K562 (cell line): ENCODE measurements around the gene MIDN. TPM values are rescaled to one million over a fixed set of nuclear protein-coding genes. Genes with fewer than 3 reads are reported as not detected.

Experiments
- MXD1 ChIP-seq: fragments of 250-450 bp; sonication (Bioruptor Pico); IDR thresholded peaks from 2 replicates; pipeline ENCODE4 v1.8.0; 2021; ENCODE audit warnings: borderline replicate concordance, mild to moderate bottlenecking, moderate library complexity; ENCODE audit not compliant: poor library complexity, severe bottlenecking
- PBX2 ChIP-seq, 2 experiments: IDR thresholded peaks in 1 of 2; conservative IDR thresholded peaks in 1 of 2; 2 replicates each; pipeline ENCODE4 v1.6.1; 2016; ENCODE audit warnings: low read depth in 2 of 2, mild to moderate bottlenecking in 1 of 2, missing compliant biosample characterization in 1 of 2, missing genetic modification characterization in 1 of 2, moderate library complexity in 1 of 2
- POLR2G ChIP-seq: fragments of 200-400 bp; formaldehyde crosslinking; IDR thresholded peaks from 2 replicates; pipeline ENCODE4 v1.6.1; 2017; ENCODE audit warnings: low read depth, mild to moderate bottlenecking, antibody characterized with exemption, low read length, moderate library complexity
- PYGO2 ChIP-seq: fragments of 450-650 bp; IDR thresholded peaks from 2 replicates; pipeline ENCODE4 v1.6.1; 2016; ENCODE audit warnings: mild to moderate bottlenecking, missing genetic modification characterization, moderate library complexity, missing compliant biosample characterization
- ZHX1 ChIP-seq: fragments of 150-350 bp; conservative IDR thresholded peaks from 2 replicates; pipeline ENCODE4 v1.6.1; 2014; ENCODE audit warnings: low read length
- polyA plus RNA-seq, 8 experiments: library from polyadenylated mRNA; depleted of rRNA in 4 of 8; stranded (reverse) in 5 of 8; unstranded in 3 of 8; fragments of >200 nt; fragmentation: Nextera tagmentation in 2 of 8; fragmentation: Illumina TruSeq in 1 of 8; extraction: Ambion mirVana in 2 of 8; extraction: Trizol in 1 of 8; gene quantifications; 2 replicates each; pipeline versions ENCODE4 v1.2.1 to v1.2.3, GENCODE V29; 2011 to 2014; ENCODE audit warnings: inconsistent platforms in 1 of 8, missing spikeins in 1 of 8
- total RNA-seq, 7 experiments: library from RNA; depleted of rRNA in 6 of 7; stranded (reverse); fragments of >200 nt in 6 of 7; fragmentation: Illumina TruSeq in 2 of 7; extraction: Trizol in 2 of 7; gene quantifications; 2 replicates each; pipeline versions ENCODE4 v1.2.1 to v1.2.3, GENCODE V29; 2011 to 2021; ENCODE audit warnings: low replicate concordance in 1 of 7

MIDN gene
- total and polyA plus RNA-seq, 9 of the 15 experiments (the other 6 are each of a cell fraction or from before 2014, with no cell fraction given) = 0.17 to 120 (median 10.1) TPM

GRCh38 chr19:1223018-1223855, 25.1 kb upstream of the MIDN start (continued):
- no peak for TF ChIP-seq PBX2 (CRISPR knock-in tag; IDR thresholded peaks at IDR 0.05; ENCODE audit: low read depth)
- TF ChIP-seq PBX2 (tag; conservative IDR thresholded peaks at IDR 0.05; ENCODE audit: low read depth) = no peak
- no peak for TF ChIP-seq ZHX1
- TF ChIP-seq PYGO2 (tag) = no peak
- no peak for TF ChIP-seq MXD1 (CRISPR knock-in tag)
- peak; percentile 45 for TF ChIP-seq POLR2G
